Upper lobe of left lung (tissue), 6 donors: ENCODE measurements around the gene CDYL. TPM values are rescaled to one million over a fixed set of nuclear protein-coding genes. Genes with fewer than 3 reads are reported as not detected.

Source experiments
- ATAC-seq, 2 donors: fragments of 200-7000 bp; cut with Tn5 transposase; one replicate each; pipeline ENCODE4 v1.9.1; 2022; ENCODE audit warnings: mild to moderate bottlenecking in 2 of 2, moderate library complexity in 2 of 2; ENCODE audit not compliant: low FRiP score in 2 of 2
- DNase-seq, 2 donors: peaks; one replicate each; pipeline ENCODE4 v3.0.0-alpha.2; 2019 to 2020
- H3K27ac ChIP-seq, 4 donors: fragments of 200-600 bp; sonication (generic); one replicate each; pipeline ENCODE4 v1.5.1; 2016 to 2019
- H3K27me3 ChIP-seq, 4 donors: fragments of 200-600 bp; sonication (generic); one replicate each; pipeline ENCODE4 v1.5.1; 2017 to 2019
- H3K36me3 ChIP-seq, 4 donors: fragments of 200-600 bp; sonication (generic); one replicate each; pipeline ENCODE4 v1.5.1; 2016 to 2019
- H3K4me1 ChIP-seq, 4 donors: fragments of 200-600 bp; sonication (generic); one replicate each; pipeline ENCODE4 v1.5.1; 2018 to 2019
- H3K4me3 ChIP-seq, 4 donors: fragments of 200-600 bp; sonication (generic); one replicate each; pipeline ENCODE4 v1.5.1; 2017 to 2019; ENCODE audit warnings: mild to moderate bottlenecking in 2 of 4, moderate library complexity in 1 of 4
- H3K9me3 ChIP-seq, 4 donors: fragments of 200-600 bp; sonication (generic); one replicate each; pipeline ENCODE4 v1.5.1; 2018 to 2019
- EP300 ChIP-seq, 4 donors: sonication (generic); formaldehyde crosslinking; IDR thresholded peaks; one replicate each; pipeline ENCODE4 v1.5.1; 2017; ENCODE audit warnings: antibody characterized with exemption in 4 of 4, control low read depth in 2 of 4
- POLR2A ChIP-seq, 4 donors: fragments of 450-650 bp; IDR thresholded peaks; one replicate each; pipeline ENCODE4 v1.5.1; 2016 to 2017; ENCODE audit warnings: antibody characterized with exemption in 4 of 4, mild to moderate bottlenecking in 2 of 4
- POLR2AphosphoS5 ChIP-seq, 2 donors: sonication (generic); formaldehyde crosslinking; IDR thresholded peaks; one replicate each; pipeline ENCODE4 v1.5.1; 2017; ENCODE audit warnings: antibody characterized with exemption in 2 of 2
- WGBS, 2 donors: methylation state at CpG; one replicate each; pipeline ENCODE4 v1.1.5; 2017 to 2018; 5-methylcytosine and 5-hydroxymethylcytosine counted together
- total RNA-seq, 6 donors: library from RNA; depleted of rRNA in 4 of 6; stranded (reverse); fragments of >200 nt in 4 of 6; gene quantifications; one replicate each; pipeline versions ENCODE4 v1.1.0 to v1.2.1, GENCODE V29; 2016 to 2021
- TF ChIP-seq, protein P1 (sequence below), 6 experiments: fragments of 450-650 bp in 4 of 6; fragments of 200-600 bp in 2 of 6; sonication (generic) in 2 of 6; IDR thresholded peaks; one replicate each; pipeline ENCODE4 v1.5.1; 2016 to 2019; ENCODE audit warnings: antibody characterized with exemption in 6 of 6
- donor health status: DM: no; HTN: no; CAD: no; lungs with moderate emphysema.
- donor health status: DM: no; HTN: yes; CAD: no; lungs with severe emphysema.

The CDYL gene
- total RNA-seq, 6 donors from 2014 or later = 17.6 to 48.9 (median 32.9) TPM

DNA sequence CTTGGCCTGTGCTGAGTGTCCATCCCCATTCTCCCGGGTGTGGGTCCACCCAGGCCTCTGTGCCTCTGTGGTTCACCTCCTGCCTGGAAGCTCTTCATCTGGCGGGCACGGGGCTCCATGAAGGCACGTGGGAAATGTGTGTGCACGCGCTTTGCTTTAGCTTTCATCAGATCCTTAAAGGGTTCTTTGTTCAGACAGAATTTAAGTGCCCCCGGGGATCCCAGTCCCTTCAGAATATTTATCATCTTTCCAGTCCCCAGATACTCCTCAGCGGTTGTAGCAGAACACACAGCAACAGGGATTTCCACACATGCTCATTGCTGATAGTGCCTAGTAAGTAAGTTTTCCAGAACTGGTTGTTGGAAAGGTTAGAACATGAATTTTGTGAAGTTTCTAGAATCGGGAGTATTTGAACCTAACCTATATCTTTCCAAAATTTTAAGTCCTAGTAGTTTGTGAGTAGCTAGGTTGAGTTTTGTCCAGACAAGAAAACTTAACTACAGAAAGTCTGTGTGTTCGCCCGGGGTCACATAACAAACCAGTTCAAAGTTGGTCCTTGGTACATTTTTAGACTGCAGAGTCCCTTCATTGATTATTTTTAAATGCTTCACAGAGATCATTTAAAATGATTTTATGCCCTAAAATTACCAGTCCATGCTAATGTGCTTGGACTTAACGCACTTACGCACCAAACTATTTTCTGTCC is 159.9 kb downstream of the CDYL start:
- no peaks in the 10 kb centered on the region for H3K9me3 ChIP-seq
- no peak overlapping the region for H3K4me3 ChIP-seq
- no peak for ATAC-seq
- H3K4me1 ChIP-seq = peaks cover 0 to 36% (median 2%) of the 10 kb centered on the region in 4 donors
- 79 to 80% methylated on average over 13 of the region's 13 CpGs for WGBS, 2 donors
- peaks cover 0 to 10% (median 0%) of the 10 kb centered on the region in 4 donors for H3K36me3 ChIP-seq
- no peak for DNase-seq
- TF ChIP-seq EP300 (IDR thresholded peaks at IDR 0.05) (no peak), POLR2A (IDR thresholded peaks at IDR 0.05) (no peak), POLR2AphosphoS5 (IDR thresholded peaks at IDR 0.05) (no peak)
- TF ChIP-seq, protein P1, sequence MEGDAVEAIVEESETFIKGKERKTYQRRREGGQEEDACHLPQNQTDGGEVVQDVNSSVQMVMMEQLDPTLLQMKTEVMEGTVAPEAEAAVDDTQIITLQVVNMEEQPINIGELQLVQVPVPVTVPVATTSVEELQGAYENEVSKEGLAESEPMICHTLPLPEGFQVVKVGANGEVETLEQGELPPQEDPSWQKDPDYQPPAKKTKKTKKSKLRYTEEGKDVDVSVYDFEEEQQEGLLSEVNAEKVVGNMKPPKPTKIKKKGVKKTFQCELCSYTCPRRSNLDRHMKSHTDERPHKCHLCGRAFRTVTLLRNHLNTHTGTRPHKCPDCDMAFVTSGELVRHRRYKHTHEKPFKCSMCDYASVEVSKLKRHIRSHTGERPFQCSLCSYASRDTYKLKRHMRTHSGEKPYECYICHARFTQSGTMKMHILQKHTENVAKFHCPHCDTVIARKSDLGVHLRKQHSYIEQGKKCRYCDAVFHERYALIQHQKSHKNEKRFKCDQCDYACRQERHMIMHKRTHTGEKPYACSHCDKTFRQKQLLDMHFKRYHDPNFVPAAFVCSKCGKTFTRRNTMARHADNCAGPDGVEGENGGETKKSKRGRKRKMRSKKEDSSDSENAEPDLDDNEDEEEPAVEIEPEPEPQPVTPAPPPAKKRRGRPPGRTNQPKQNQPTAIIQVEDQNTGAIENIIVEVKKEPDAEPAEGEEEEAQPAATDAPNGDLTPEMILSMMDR (IDR thresholded peaks at IDR 0.05) = no peak
- H3K27me3 ChIP-seq = no peaks in the 10 kb centered on the region
- peak overlapping the region in 1 of 4 donors; percentile 20 for H3K27ac ChIP-seq

DNA sequence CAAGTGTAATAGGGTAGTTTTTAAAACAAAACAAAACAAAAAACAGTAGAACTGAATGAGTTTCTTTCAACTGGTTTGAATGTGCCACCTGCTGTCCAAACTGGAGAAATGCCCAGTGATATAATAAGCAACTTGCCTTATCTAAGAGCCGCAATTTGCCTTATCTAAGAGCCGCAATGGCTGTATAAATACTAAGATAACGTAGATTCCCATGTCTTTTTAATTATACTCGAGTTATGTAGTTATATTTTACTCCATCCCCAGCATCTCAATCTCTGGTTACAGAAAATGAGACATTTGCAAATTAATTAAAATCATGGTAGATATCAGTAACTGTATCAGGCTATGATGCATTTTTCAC is 160.5 kb downstream of the CDYL start:
- 7 to 20% methylated on average over 4 of the region's 4 CpGs for WGBS, 2 donors
- Histone ChIP-seq H3K4me3 (no peak overlapping the region), H3K9me3 (no peaks in the 10 kb centered on the region), H3K4me1 (peaks cover 0 to 32% (median 2%) of the 10 kb centered on the region in 4 donors), H3K27me3 (no peaks in the 10 kb centered on the region), H3K36me3 (peaks cover 0 to 10% (median 0%) of the 10 kb centered on the region in 4 donors), H3K27ac (no peak overlapping the region)
- DNase-seq (no peak), ATAC-seq (peak in 1 of 2 donors; percentile 41)
- TF ChIP-seq, protein P1 (IDR thresholded peaks at IDR 0.05) = peak; percentile 54 to 72 (median 64)
- no peak for TF ChIP-seq POLR2A (IDR thresholded peaks at IDR 0.05)
- TF ChIP-seq POLR2AphosphoS5 (IDR thresholded peaks at IDR 0.05) = no peak
- TF ChIP-seq EP300 (IDR thresholded peaks at IDR 0.05) = no peak

DNA sequence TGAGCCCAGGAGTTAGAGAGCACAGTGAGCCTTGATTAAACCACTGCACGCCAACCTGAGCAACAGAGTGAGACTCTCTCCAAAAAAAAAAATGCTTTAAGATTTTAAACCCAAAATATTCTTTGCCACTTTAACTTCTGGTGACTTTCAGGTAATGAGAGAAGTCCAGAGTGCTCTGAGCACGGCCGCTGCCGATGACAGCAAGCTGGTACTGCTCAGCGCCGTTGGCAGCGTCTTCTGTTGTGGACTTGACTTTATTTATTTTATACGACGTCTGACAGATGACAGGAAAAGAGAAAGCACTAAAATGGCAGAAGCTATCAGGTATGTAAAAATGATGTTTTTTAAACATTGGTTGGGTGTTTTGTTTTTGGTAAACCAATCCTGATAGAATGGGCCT is 161.2 kb downstream of the CDYL start:
- DNase-seq = no peak
- WGBS, 2 donors = 78 to 85% methylated on average over 9 of the region's 9 CpGs
- peaks cover 6 to 32% (median 8%) of the 10 kb centered on the region in 4 donors for H3K4me1 ChIP-seq
- H3K36me3 ChIP-seq = peaks cover 0 to 10% (median 0%) of the 10 kb centered on the region in 4 donors
- TF ChIP-seq POLR2A (IDR thresholded peaks at IDR 0.05) = no peak
- TF ChIP-seq, protein P1 (IDR thresholded peaks at IDR 0.05) = no peak
- TF ChIP-seq EP300 (IDR thresholded peaks at IDR 0.05) = no peak
- TF ChIP-seq POLR2AphosphoS5 (IDR thresholded peaks at IDR 0.05) = no peak
- no peak overlapping the region for H3K27ac ChIP-seq
- no peaks in the 10 kb centered on the region for H3K9me3 ChIP-seq
- H3K27me3 ChIP-seq = no peaks in the 10 kb centered on the region
- ATAC-seq = no peak
- H3K4me3 ChIP-seq = no peak overlapping the region

DNA sequence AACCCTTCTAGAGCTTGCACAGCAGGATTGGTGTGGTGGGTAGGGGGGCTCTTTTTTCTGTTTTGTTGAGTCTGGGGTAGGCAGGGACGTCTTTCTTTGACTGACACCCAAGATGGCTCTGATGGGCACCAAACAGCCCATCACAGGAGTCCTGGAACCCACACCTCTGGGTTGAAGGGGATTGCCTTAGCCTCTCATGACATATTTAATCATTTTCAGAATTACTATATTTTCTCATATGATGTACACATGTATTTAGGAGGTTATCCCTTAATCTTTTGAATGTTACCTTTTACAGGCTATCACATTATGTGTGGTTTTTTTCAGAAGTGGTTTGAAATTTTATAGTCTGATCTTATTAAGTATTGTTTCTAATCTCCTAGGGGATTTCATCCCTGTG is 163.0 kb downstream of the CDYL start:
- WGBS, 2 donors = 93 to 100% methylated on average over 1 of the region's 1 CpG
- TF ChIP-seq POLR2A (IDR thresholded peaks at IDR 0.05) (no peak), POLR2AphosphoS5 (IDR thresholded peaks at IDR 0.05) (no peak), EP300 (IDR thresholded peaks at IDR 0.05) (no peak)
- TF ChIP-seq, protein P1 (IDR thresholded peaks at IDR 0.05) = no peak

DNA sequence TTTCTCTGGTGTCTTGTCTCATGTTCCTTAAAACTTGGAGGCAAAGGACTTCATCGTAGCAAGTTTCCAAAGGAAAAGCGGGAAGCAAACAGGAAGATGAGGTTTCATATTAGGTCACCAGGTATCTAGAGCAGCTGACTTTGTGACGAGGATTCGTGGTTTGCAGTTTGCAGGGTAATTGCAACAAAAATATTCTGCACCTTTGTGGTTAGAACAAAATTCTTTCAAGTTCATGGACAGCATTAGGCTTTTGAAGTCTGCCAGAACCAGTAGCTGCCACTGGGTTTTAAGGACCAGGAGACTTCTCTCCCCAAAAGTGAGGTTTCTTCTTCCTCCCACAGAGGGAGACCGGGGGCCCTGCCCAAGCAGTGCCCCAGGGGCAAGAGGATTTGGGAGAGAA is 164.2 kb downstream of the CDYL start:
- peaks cover 5 to 33% (median 13%) of the 10 kb centered on the region in 4 donors for H3K4me1 ChIP-seq
- no peaks in the 10 kb centered on the region for H3K27me3 ChIP-seq
- no peak for ATAC-seq
- WGBS, 2 donors = 52 to 75% methylated on average over 5 of the region's 5 CpGs
- TF ChIP-seq, protein P1 (IDR thresholded peaks at IDR 0.05) = no peak
- TF ChIP-seq EP300 (IDR thresholded peaks at IDR 0.05) (no peak), POLR2A (IDR thresholded peaks at IDR 0.05) (no peak), POLR2AphosphoS5 (IDR thresholded peaks at IDR 0.05) (no peak)
- DNase-seq = no peak
- no peak overlapping the region for H3K27ac ChIP-seq
- no peak overlapping the region for H3K4me3 ChIP-seq
- H3K36me3 ChIP-seq = peaks cover 0 to 28% (median 10%) of the 10 kb centered on the region in 4 donors
- no peaks in the 10 kb centered on the region for H3K9me3 ChIP-seq

More for the DNA sequence above, 163.0 kb downstream of the CDYL start:
- Histone ChIP-seq H3K36me3 (peaks cover 0 to 19% (median 2%) of the 10 kb centered on the region in 4 donors), H3K4me3 (no peak overlapping the region), H3K27me3 (no peaks in the 10 kb centered on the region), H3K4me1 (peaks cover 5 to 33% (median 13%) of the 10 kb centered on the region in 4 donors), H3K9me3 (no peaks in the 10 kb centered on the region), H3K27ac (no peak overlapping the region)
- no peak for ATAC-seq
- DNase-seq = no peak
